Measurements from ENCODE around the gene ATG14.

ATG14 gene

DNA sequence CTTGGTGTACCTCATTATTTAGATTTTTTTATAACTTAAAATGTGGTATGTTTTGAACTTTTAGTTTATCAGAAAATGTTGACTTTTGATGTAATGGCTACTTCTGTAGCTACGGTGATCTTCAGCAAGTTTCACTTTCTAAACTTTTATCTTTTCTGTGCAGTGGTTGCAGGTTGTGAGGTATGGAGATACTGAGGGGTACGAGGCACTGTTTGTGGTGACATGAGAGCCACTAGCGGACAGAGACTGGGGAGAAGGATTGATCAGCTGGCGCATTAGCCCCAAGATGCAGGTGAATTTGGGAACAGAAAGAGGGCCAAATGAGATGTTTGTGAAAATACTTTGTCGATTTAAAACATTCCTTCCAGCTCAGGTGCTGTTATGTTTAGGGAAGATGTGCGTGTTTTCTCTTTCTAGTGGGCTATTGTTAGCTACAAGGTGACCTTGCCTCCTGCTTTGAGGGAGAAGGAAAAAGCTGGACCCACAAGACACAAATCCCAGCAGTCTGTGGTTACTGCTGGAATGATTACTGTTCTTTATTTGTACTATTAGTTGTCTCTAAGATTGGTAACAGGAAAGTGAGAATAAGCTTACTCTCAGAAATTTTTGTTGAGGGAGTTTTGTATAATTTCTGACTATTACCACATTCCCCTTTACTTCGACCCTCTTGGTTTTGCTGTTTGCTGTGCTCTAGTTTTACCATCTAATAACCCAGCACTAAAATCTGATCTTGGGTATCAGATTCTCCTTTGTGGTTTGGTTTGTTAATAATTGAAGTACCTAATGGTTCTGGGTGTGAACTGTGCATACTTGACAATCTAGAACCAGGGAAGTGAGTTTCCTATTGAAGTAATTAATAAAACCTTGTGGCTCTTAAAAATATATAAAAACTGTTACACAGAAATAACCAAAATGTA is 78.7 kb downstream of the ATG14 start:
- H3K9me3 Mint-ChIP-seq, result no peaks in the 10 kb centered on the region
- H3K4me3 Mint-ChIP-seq, result peak overlapping the region; percentile 86
- peaks cover 82% of the 10 kb centered on the region for H3K4me1 Mint-ChIP-seq
- peaks cover 3% of the 10 kb centered on the region for H3K36me3 Mint-ChIP-seq
- H3K27ac Mint-ChIP-seq, result peak overlapping the region; percentile 96
- H3K27me3 Mint-ChIP-seq, result no peaks in the 10 kb centered on the region

GRCh38 chr14:55329999-55330710 is 81.5 kb downstream of the ATG14 start:
- peaks cover 80% of the 10 kb centered on the region for H3K4me1 Mint-ChIP-seq
- H3K9me3 Mint-ChIP-seq, result no peaks in the 10 kb centered on the region
- H3K27me3 Mint-ChIP-seq, result no peaks in the 10 kb centered on the region
- H3K36me3 Mint-ChIP-seq, result peaks cover 12% of the 10 kb centered on the region
- H3K27ac Mint-ChIP-seq, result peak overlapping the region; percentile 99
- peak overlapping the region; percentile 74 for H3K4me3 Mint-ChIP-seq

GRCh38 chr14:55328317-55328716 is 83.3 kb downstream of the ATG14 start:
- no peaks in the 10 kb centered on the region for H3K27me3 Mint-ChIP-seq
- H3K36me3 Mint-ChIP-seq, result peaks cover 16% of the 10 kb centered on the region

GRCh38 chr14:55327179-55327578 is 84.5 kb downstream of the ATG14 start:
- Mint-ChIP-seq H3K4me3 (peak overlapping the region; percentile 16), H3K36me3 (peaks cover 16% of the 10 kb centered on the region), H3K27me3 (no peaks in the 10 kb centered on the region), H3K27ac (peak overlapping the region; percentile 63), H3K9me3 (no peaks in the 10 kb centered on the region), H3K4me1 (peaks cover 51% of the 10 kb centered on the region)

More at GRCh38 chr14:55328317-55328716, 83.3 kb downstream of the ATG14 start:
- H3K27ac Mint-ChIP-seq, result peak overlapping the region; percentile 66
- no peak overlapping the region for H3K4me3 Mint-ChIP-seq
- H3K4me1 Mint-ChIP-seq, result peaks cover 62% of the 10 kb centered on the region
- no peaks in the 10 kb centered on the region for H3K9me3 Mint-ChIP-seq

DNA sequence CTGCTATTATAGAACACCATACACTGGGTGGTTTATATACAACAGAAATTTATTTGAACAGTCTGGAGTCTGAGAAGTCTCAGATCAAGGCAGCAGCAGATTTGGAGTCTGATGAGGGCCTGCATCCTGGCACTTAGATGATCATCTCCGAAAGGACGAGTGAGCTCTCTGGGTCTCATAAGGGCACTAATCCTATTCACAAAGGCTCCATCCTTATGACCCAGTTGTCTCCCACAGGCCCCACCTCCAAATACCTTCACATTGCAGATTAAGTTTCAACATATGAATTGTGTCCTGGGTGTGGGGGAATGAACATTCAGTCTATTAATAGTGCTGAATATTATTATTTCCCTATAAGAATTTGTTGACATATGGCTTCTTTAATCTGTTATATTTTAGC is 86.8 kb downstream of the ATG14 start:
- Mint-ChIP-seq H3K9me3 (no peaks in the 10 kb centered on the region), H3K4me1 (peaks cover 33% of the 10 kb centered on the region), H3K36me3 (peaks cover 14% of the 10 kb centered on the region), H3K4me3 (no peak overlapping the region), H3K27me3 (no peaks in the 10 kb centered on the region), H3K27ac (no peak overlapping the region)

DNA sequence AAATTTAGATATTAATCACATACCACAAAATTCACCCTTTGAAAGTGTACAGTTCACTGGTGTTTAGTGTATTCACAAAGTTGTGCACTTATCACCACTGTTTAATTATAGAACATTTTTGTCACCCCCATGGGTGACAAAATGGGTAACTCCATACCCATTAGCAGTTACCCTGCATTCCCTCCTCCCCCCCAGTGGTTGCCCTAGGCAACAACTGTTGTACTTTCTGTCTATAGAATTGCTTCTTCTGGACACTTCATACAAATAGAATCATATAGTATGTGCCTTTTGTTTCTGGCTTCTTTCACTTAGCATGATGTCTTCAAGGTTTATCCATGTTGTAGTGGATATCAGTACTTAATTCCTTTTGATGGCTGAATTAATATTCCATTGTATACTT is 87.7 kb downstream of the ATG14 start:
- H3K36me3 Mint-ChIP-seq, result peaks cover 17% of the 10 kb centered on the region
- no peaks in the 10 kb centered on the region for H3K27me3 Mint-ChIP-seq
- H3K4me1 Mint-ChIP-seq, result peaks cover 24% of the 10 kb centered on the region
- no peaks in the 10 kb centered on the region for H3K9me3 Mint-ChIP-seq
- H3K4me3 Mint-ChIP-seq, result no peak overlapping the region
- peak overlapping the region; percentile 62 for H3K27ac Mint-ChIP-seq

DNA sequence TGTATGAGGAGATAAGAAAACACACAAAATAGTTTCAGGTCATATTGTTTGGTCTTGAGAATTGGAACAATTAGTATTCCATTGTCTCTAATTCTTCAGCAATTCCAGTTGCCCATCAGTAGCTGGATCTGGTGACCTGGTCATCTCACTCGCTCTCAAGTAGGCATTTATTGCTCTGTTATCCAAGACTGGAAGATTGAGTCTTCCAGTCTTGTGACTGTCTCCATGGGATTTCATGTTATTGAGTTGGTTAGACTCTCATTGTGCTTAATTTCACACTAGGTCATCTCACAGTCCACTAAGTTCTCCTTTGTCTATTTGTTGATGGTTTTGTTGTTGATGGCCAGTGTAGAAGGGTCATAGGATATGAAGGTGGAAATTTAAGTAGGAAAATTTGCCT is 92.9 kb downstream of the ATG14 start:
- Mint-ChIP-seq H3K4me3 (no peak overlapping the region), H3K9me3 (no peaks in the 10 kb centered on the region), H3K27me3 (no peaks in the 10 kb centered on the region), H3K4me1 (peaks cover 19% of the 10 kb centered on the region), H3K27ac (no peak overlapping the region), H3K36me3 (peaks cover 30% of the 10 kb centered on the region)

GRCh38 chr14:55317542-55318306 is 93.9 kb downstream of the ATG14 start:
- no peak overlapping the region for H3K4me3 Mint-ChIP-seq
- peaks cover 6% of the 10 kb centered on the region for H3K9me3 Mint-ChIP-seq
- H3K27me3 Mint-ChIP-seq, result no peaks in the 10 kb centered on the region
- peaks cover 28% of the 10 kb centered on the region for H3K4me1 Mint-ChIP-seq
- H3K36me3 Mint-ChIP-seq, result peaks cover 37% of the 10 kb centered on the region
- H3K27ac Mint-ChIP-seq, result no peak overlapping the region

- Mint-ChIP-seq H3K27me3 (no peaks in the 10 kb centered on the region), H3K4me3 (no peak overlapping the region), H3K27ac (no peak overlapping the region), H3K4me1 (peaks cover 28% of the 10 kb centered on the region), H3K9me3 (peaks cover 6% of the 10 kb centered on the region), H3K36me3 (peaks cover 40% of the 10 kb centered on the region)
These were observed 95.1 kb downstream of the ATG14 start for GRCh38 chr14:55316564-55316963.

Measured in activated naive CD4-positive, alpha-beta T cell treated with anti-CD3 and anti-CD28 coated beads, Interleukin-2, amount 50 U/mL, for 24 hours (primary cell).